ENCODE results near the gene CSK.

DNA sequence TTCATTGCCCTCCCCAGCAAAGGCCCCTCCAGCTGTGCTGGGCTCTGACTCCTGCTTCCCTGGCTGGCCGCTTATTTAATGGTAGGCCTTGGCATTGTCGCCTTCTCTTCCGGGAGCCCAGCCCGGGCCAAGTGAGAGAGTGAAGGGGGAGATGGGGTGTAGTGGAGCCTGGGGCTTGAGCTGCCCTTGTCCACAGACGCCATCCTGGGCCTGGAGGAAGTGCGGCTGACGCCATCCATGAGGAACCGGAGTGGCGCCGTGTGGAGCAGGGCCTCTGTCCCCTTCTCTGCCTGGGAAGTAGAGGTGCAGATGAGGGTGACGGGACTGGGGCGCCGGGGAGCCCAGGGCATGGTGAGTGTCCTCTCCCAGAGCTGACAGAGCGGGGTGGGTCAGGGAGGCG, 34.1 kb downstream of the CSK start:
- TF ChIP-seq, protein P1, sequence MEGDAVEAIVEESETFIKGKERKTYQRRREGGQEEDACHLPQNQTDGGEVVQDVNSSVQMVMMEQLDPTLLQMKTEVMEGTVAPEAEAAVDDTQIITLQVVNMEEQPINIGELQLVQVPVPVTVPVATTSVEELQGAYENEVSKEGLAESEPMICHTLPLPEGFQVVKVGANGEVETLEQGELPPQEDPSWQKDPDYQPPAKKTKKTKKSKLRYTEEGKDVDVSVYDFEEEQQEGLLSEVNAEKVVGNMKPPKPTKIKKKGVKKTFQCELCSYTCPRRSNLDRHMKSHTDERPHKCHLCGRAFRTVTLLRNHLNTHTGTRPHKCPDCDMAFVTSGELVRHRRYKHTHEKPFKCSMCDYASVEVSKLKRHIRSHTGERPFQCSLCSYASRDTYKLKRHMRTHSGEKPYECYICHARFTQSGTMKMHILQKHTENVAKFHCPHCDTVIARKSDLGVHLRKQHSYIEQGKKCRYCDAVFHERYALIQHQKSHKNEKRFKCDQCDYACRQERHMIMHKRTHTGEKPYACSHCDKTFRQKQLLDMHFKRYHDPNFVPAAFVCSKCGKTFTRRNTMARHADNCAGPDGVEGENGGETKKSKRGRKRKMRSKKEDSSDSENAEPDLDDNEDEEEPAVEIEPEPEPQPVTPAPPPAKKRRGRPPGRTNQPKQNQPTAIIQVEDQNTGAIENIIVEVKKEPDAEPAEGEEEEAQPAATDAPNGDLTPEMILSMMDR (IDR thresholded peaks at IDR 0.05), result no peak
- no peak for TF ChIP-seq POLR2A (IDR thresholded peaks at IDR 0.05)
